NT2/D1 (cell line): ENCODE measurements around the gene SH3BP1.

Source experiments
- SUZ12 ChIP-seq: IDR thresholded peaks from 2 replicates; pipeline ENCODE4 v1.6.1; 2011; ENCODE audit not compliant: insufficient read length, insufficient read depth; ENCODE audit errors: extremely low read depth
- ZNF274 ChIP-seq: IDR thresholded peaks from 2 replicates; pipeline ENCODE4 v1.6.1; 2011; ENCODE audit warnings: mild to moderate bottlenecking, low read depth, low read length

DNA sequence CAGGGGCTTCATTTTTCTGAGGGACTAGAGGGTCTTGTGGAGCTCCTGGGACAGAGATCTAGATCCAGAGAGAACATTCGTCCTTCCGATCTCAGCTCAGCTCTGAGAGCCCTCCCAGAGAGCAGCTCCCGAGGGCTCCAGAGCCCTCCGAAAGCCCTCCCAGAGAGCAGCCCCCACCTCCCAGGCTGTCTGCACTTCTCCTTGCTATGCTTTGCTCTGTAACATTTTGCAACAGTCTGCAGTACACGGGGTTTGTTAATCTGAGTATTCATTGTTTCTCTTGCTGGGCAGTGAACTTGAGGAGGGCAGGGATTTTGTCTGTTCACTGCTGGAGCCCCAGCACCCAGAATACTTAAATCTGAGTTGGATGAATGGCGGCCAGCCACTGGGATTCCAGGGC, 28.3 kb upstream of the SH3BP1 start:
- no peak for TF ChIP-seq ZNF274
- no peak for TF ChIP-seq SUZ12
